Stimulated activated CD8-positive, alpha-beta memory T cell treated with anti-CD3 and anti-CD28 coated beads, Interleukin-7, amount 100 ng/mL, for 24 hours (primary cell): ENCODE results near the gene EPB41.
"Not testable (repeated sequence)": the region's sequence is repeated elsewhere in the genome, so short reads cannot be mapped to it uniquely, and the experiment has no call there.

Experiments
- DNase-seq: peaks from one replicate; pipeline ENCODE4 v3.0.0-alpha.2; 2020; ENCODE audit warnings: low read depth

Gene EPB41

GRCh38 chr1:28982198-28982597, 67.8 kb downstream of the EPB41 start:
- DNase-seq, result no peak

- no peak for DNase-seq
Observed at GRCh38 chr1:28983091-28983490, 68.7 kb downstream of the EPB41 start.

- DNase-seq, result no peak
Observed at GRCh38 chr1:28983509-28984310, 69.3 kb downstream of the EPB41 start.

GRCh38 chr1:28984311-28984684, 69.9 kb downstream of the EPB41 start:
- no peak for DNase-seq

GRCh38 chr1:28985427-28985826, 71.1 kb downstream of the EPB41 start:
- DNase-seq, result no peak

GRCh38 chr1:28986306-28986910, 72.0 kb downstream of the EPB41 start:
- DNase-seq, result no peak

GRCh38 chr1:29002792-29003191, 88.4 kb downstream of the EPB41 start:
- no peak for DNase-seq

GRCh38 chr1:29004288-29004687, 89.9 kb downstream of the EPB41 start:
- no peak for DNase-seq

GRCh38 chr1:29004798-29005197, 90.4 kb downstream of the EPB41 start:
- DNase-seq, result no peak

- no peak for DNase-seq
Observed at GRCh38 chr1:29011775-29012174, 97.4 kb downstream of the EPB41 start.

GRCh38 chr1:29017235-29017634, 102.9 kb downstream of the EPB41 start:
- DNase-seq, result no peak

- DNase-seq, result no peak
Observed at GRCh38 chr1:29017975-29018712, 103.8 kb downstream of the EPB41 start.

- no peak for DNase-seq
Observed at GRCh38 chr1:29022620-29023019, 108.3 kb downstream of the EPB41 start.

- DNase-seq, result no peak
Observed at GRCh38 chr1:29029667-29030066, 115.3 kb downstream of the EPB41 start.

- DNase-seq, result no peak
Observed at GRCh38 chr1:29032841-29033240, 118.5 kb downstream of the EPB41 start.

- no peak for DNase-seq
Observed at GRCh38 chr1:29033829-29034466, 119.6 kb downstream of the EPB41 start.

GRCh38 chr1:29043274-29043965, 129.1 kb downstream of the EPB41 start:
- no peak for DNase-seq

GRCh38 chr1:29044010-29044409, 129.6 kb downstream of the EPB41 start:
- no peak for DNase-seq

- DNase-seq, result not testable (repeated sequence)
Observed at GRCh38 chr1:29045663-29046062, 131.3 kb downstream of the EPB41 start.

- no peak for DNase-seq
Observed at GRCh38 chr1:29047142-29047541, 132.8 kb downstream of the EPB41 start.

GRCh38 chr1:29050166-29050565, 135.8 kb downstream of the EPB41 start:
- no peak for DNase-seq

GRCh38 chr1:29052100-29052499, 137.7 kb downstream of the EPB41 start:
- DNase-seq, result no peak
